GM12878 (cell line): ENCODE data around the gene RAPGEF4.

Experiments used
- BCL11A ChIP-seq: IDR thresholded peaks from 2 replicates; pipeline ENCODE4 v1.6.1; 2011; ENCODE audit warnings: low read depth, low read length
- BRCA1 ChIP-seq: IDR thresholded peaks from 2 replicates; pipeline ENCODE4 v1.6.1; 2011; ENCODE audit warnings: low read depth, low read length, improper control_type of control experiment
- CHD4 ChIP-seq: fragments of 200-600 bp; sonication (generic); IDR thresholded peaks from 2 replicates; pipeline ENCODE4 v1.6.1; 2016; ENCODE audit warnings: mild to moderate bottlenecking
- CTCF ChIP-seq, 3 experiments: IDR thresholded peaks in 2 of 3; conservative IDR thresholded peaks in 1 of 3; 2 replicates each; pipeline ENCODE4 v1.5.1; 2011; ENCODE audit warnings: low read depth in 3 of 3, low read length in 3 of 3, mild to moderate bottlenecking in 3 of 3, control low read depth in 2 of 3, moderate library complexity in 2 of 3, inconsistent platforms in 1 of 3, mixed read lengths in 1 of 3; ENCODE audit not compliant: control insufficient read depth in 2 of 3, insufficient read depth in 1 of 3; ENCODE audit errors: extremely low read depth in 1 of 3
- EZH2 ChIP-seq: IDR thresholded peaks from 2 replicates; pipeline ENCODE4 v1.6.1; 2012; ENCODE audit warnings: low read depth, mild to moderate bottlenecking, control low read depth, inconsistent platforms, low read length, borderline replicate concordance; ENCODE audit not compliant: control insufficient read depth
- PML ChIP-seq: IDR thresholded peaks from 2 replicates; pipeline ENCODE4 v1.6.1; 2012; ENCODE audit warnings: low read length, inconsistent platforms
- RFX5 ChIP-seq: IDR thresholded peaks from 2 replicates; pipeline ENCODE4 v1.6.1; 2011; ENCODE audit warnings: low read depth, low read length, improper control_type of control experiment
- ZBTB11 ChIP-seq: fragments of 450-650 bp; formaldehyde crosslinking; IDR thresholded peaks from 2 replicates; pipeline ENCODE4 v1.5.0; 2022; ENCODE audit warnings: mild to moderate bottlenecking, missing genetic modification characterization

- TF ChIP-seq PML: no peak
- no peak for TF ChIP-seq RFX5
- TF ChIP-seq CTCF (IDR thresholded peaks at IDR 0.05 in 2 of 3, conservative IDR thresholded peaks at IDR 0.05 in 1 of 3; ENCODE audit: control insufficient read depth in 2 of 3, extremely low read depth in 1 of 3, insufficient read depth in 1 of 3, low read depth in 3 of 3, low read length in 3 of 3): no peak
- no peak for TF ChIP-seq EZH2
- TF ChIP-seq CHD4: no peak
- TF ChIP-seq BRCA1: no peak
- no peak for TF ChIP-seq BCL11A
- no peak for TF ChIP-seq ZBTB11 (CRISPR knock-in tag)
Measured at GRCh38 chr2:173087214-173087581, 351.6 kb downstream of the RAPGEF4 start.
